GM18526 (cell line): Measurements from ENCODE around the gene REXO4.

Experiments
- POLR2A ChIP-seq: IDR thresholded peaks from 3 replicates; pipeline ENCODE4 v1.6.1; 2011; ENCODE audit not compliant: insufficient read length; ENCODE audit errors: extremely low read depth

Gene REXO4

GRCh38 chr9:133387680-133388079 lies 30.1 kb downstream of the REXO4 start:
- TF ChIP-seq POLR2A: no peak

- TF ChIP-seq POLR2A: no peak
These were observed 31.5 kb downstream of the REXO4 start for GRCh38 chr9:133386338-133386737.

GRCh38 chr9:133385452-133385851 lies 32.4 kb downstream of the REXO4 start:
- TF ChIP-seq POLR2A: no peak

- no peak for TF ChIP-seq POLR2A
These were observed 33.0 kb downstream of the REXO4 start for GRCh38 chr9:133384736-133385321.

- no peak for TF ChIP-seq POLR2A
These were observed 34.4 kb downstream of the REXO4 start for GRCh38 chr9:133383438-133383837.

- no peak for TF ChIP-seq POLR2A
These were observed 35.2 kb downstream of the REXO4 start for GRCh38 chr9:133382507-133383141.

- no peak for TF ChIP-seq POLR2A
These were observed 37.1 kb downstream of the REXO4 start for GRCh38 chr9:133380734-133381133.

GRCh38 chr9:133379153-133380086 lies 38.4 kb downstream of the REXO4 start:
- no peak for TF ChIP-seq POLR2A

GRCh38 chr9:133378408-133378962 lies 39.3 kb downstream of the REXO4 start:
- TF ChIP-seq POLR2A: no peak

GRCh38 chr9:133377721-133378216 lies 40.0 kb downstream of the REXO4 start:
- TF ChIP-seq POLR2A: no peak

- peak; percentile 91 for TF ChIP-seq POLR2A
These were observed 41.8 kb downstream of the REXO4 start, which contains the start of the genes STKLD1 and SURF4 for GRCh38 chr9:133375724-133376654. TSS of gene STKLD1 (plus strand) at chr9:133376366. CDS start at chr9:133376474, 108 bp downstream. TSS of gene SURF4 (minus strand) at chr9:133376060. CDS start at chr9:133375969, 91 bp downstream.

- no peak for TF ChIP-seq POLR2A
These were observed 42.6 kb downstream of the REXO4 start for GRCh38 chr9:133375116-133375723.

GRCh38 chr9:133374612-133375115 lies 43.1 kb downstream of the REXO4 start:
- no peak for TF ChIP-seq POLR2A

- no peak for TF ChIP-seq POLR2A
These were observed 45.7 kb downstream of the REXO4 start for GRCh38 chr9:133372144-133372543.

GRCh38 chr9:133371261-133371711 lies 46.5 kb downstream of the REXO4 start:
- no peak for TF ChIP-seq POLR2A
